ENCODE measurements around the gene ATP6V1B1.

Gene ATP6V1B1

GRCh38 chr2:70902067-70902442 is 33.6 kb upstream of the ATP6V1B1 start:
- DNase-seq, result no peak

DNA sequence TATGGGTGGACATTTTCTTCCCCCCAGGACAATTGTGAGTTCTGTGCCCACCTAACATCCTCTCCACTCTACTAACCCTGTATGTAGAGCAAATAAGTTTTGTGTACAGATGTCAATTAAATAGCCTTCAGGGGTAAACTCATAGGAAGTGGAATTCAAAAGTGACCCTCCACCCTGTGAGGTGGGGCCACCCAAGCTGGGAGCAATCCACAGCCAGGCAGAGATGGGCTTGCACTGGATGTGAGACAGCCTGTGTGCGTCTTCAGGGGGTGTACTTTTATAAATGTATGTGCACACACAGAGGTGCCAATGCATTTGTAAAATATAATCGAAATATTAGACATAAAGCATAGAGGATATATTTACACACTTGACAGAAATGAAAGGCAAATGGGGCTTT is 33.1 kb upstream of the ATP6V1B1 start:
- DNase-seq, result no peak

DNA sequence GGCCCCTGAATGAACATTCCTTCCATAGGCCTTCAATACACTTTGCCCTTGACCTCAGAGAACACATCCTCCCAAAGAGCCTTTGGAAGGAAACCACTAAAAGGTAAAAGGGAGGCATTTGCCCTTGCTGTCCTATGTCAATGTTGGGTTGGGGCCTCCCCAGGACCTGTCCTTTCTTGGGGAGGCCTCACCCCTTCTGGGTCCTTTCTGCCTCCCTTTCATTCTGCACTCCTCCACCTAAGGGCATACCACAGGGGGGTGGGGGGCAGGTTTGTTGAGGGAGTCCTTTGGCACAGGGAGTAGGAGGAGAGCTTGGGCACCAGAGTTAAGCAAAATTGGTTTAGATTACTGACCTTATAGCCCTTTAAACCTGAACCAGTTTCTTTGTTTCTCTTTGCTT is 32.5 kb upstream of the ATP6V1B1 start:
- DNase-seq, result no peak

GRCh38 chr2:70903641-70904340 is 31.9 kb upstream of the ATP6V1B1 start:
- DNase-seq, result no peak

- no peak for DNase-seq
These were observed 31.1 kb upstream of the ATP6V1B1 start for GRCh38 chr2:70904371-70905216.

DNA sequence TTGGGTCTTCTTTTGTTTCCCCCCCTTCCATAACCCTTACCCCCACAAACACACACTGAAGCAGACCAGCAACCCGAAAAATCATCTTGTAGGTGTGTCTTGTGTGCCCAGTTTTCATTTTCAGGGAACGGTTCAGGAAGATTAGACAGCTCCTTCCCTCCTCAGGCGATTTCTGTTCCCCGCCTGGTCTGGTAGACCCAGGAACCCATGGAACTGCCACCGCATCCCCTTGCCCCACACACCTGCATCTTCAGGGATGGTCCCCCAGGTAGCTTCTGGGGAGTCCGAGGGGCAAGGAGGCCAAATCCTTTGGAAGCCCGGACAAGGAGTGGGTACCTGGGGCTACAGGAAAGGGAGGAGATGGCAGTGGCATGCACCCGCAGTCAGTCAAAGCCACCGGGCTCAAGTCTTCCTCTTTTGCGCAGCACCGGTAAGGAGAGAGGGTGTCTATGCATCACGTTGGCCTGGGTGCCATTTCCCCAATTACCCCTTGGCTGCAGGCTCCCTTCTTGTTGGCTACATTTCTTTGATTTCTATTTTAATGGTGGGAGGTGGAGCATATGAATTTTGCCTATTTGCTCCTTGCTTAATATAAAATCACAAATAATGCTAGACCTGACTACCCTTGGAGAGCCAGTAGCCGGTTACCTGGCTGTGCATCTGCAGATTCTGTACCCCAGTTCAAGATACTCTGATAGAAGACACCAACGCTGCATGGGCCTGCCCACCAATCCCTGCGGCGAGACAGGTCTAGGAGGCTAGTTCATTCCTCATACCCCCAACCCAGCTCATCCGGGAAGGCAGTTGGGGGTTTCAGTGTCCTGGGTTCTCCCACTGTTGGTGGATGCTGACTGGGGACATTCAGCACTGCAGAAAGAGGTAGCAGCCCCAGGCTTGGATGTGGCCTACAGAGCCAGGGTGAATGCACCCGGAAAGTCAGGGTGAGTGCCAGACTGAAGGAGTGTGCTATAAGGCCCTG is 30.0 kb upstream of the ATP6V1B1 start:
- DNase-seq, result no peak

DNA sequence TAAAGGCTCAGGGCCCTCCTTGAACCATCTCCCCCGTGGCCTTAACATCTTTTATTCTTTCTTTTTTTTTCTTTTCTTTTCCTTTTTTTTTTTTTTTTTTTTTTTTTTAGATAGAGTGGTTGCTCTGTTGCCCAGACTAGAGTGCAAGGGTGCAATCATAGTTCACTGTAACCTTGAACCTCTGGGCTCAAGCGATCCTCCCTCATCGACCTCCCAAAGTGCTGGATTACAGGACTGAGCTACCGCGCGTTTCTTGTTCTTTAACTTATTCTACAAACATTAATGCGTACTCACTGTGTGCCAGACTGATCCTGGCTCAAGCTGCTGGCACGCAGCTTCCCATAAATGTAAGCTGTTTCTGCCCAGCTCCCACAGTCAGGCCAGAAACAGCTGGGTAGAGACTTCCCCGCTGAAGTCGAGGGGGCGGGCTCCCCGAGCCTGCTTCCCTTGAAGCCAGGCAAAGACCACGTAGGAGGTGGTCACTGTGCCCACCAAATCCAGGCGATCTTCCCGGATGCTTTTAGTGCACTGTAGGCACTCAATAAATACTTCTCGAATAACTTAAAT is 29.2 kb upstream of the ATP6V1B1 start:
- no peak for DNase-seq

DNA sequence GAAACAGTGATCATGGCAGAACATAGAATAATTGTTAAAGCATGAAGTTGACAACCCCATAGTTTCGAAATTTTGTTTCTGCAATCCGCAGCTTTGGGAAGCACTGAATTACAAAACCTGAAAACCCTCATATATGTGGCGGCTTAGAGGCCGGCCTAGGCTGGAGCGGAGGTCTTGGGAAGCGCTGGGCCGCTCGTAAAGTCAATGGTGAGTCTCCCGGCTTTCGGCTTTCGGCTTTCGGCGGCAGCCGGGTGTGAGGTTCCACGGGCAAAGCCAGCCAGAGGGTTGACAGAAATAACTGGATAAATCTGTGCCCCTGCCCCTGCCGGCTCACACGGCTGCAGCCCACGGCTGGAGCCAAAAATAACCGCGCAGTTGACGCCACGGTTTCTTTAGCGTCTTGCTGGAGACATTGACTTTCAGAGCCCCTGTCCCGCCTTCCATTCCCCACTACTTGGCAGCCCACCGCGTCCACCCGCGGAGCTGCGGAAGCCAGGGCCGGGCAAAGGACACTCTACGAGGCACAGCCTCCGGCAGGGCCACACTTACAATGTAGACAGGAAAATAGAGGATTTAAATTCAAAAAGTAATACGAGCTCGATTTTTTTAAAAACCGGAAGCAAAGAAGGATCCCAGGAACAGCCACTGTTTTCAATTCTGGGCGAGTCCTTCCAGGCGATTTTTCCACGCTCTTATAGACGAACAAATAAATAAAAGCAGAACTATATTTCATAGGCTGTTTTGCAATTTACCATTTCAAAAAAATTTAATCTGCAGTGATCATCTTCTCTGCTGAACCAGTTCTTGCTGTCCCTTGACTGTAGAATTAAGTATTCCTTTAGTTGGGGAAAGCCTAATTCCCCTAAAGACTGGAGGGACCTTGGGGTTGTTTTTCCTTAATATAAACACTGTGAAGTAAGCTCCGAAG is 28.3 kb upstream of the ATP6V1B1 start:
- no peak for DNase-seq

DNA sequence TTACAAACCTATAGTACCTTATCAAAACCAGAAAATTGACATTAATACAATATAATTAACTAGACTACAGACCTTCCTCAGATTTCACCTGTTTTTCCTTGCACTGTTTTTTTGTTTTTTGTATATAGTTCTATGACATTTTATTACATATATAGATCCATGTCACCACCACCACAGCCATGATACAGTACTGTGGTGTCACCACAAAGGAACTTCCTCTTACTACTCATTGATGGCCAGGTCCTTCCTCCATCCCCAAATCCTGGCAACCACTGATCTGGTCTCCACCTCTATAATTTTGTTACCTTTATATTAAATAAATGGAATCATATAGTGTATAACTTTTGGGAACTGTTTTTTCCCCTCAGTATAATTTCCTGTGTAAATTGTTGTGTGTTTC is 19.4 kb upstream of the ATP6V1B1 start:
- DNase-seq, result no peak

DNA sequence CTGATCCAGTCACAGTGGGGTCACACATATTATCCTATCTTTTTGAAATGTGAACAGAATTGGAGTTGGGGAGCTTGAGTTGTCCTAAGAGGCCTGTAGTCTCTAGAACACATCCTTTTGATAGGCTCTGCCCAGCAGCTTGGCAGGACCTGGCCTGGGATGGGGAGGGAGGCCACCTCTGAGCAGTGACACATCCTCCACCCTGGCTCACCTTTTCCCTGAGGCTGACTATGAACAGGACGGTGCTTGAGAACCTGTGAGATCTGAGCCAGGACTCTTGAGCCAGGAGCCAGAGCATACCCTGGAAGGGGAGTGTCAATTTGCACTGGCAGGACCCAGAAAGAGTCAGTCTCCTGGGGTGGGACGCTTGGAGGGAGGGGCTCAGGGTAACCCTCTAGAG is 17.7 kb upstream of the ATP6V1B1 start:
- no peak for DNase-seq

GRCh38 chr2:70919672-70920366 is 15.9 kb upstream of the ATP6V1B1 start:
- DNase-seq, result peak in 1 of 2 experiments; percentile 73

GRCh38 chr2:70920367-70920715 is 15.4 kb upstream of the ATP6V1B1 start:
- no peak for DNase-seq

DNA sequence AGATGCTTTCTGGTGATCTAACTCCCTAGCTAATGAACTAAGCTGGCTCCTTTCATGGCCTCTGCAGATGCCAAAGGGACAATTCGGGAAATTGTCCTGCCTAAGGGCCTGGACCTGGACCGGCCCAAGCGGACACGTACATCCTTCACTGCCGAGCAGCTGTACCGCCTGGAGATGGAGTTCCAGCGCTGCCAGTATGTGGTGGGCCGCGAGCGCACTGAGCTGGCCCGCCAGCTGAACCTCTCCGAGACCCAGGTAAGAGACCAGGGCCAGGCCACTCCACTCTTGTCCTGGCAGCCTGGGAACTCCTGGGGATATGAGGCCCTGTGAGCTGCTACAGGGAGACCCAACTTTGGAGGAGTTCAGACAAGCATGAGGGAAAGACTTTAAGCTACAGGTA is 14.7 kb upstream of the ATP6V1B1 start:
- DNase-seq, result no peak

- DNase-seq, result no peak
These were observed 13.9 kb upstream of the ATP6V1B1 start for GRCh38 chr2:70921839-70922234.

GRCh38 chr2:70922235-70923234 is 13.2 kb upstream of the ATP6V1B1 start:
- no peak for DNase-seq

GRCh38 chr2:70923378-70924015 is 12.2 kb upstream of the ATP6V1B1 start:
- DNase-seq, result no peak

DNA sequence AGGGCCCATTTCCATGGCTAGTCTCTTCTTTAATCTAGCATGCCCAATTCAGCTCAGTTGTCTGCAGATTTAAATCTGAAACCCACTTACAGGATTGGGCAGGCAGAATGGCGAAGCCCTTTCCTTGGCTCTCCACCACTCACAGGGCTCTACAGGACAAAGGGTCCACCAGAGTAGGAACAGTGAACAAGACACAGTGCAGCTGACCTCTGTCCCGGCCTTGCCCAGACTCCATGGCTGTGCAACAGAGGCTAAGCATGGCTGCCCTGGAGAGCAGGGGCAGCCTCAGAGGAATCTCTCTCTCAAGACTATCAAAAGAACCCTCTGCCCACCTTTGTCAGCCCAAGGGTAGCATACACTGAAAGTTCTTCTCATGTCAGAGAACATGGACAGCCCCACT is 9.7 kb upstream of the ATP6V1B1 start:
- no peak for DNase-seq

GRCh38 chr2:70927138-70927537 is 8.6 kb upstream of the ATP6V1B1 start:
- DNase-seq, result no peak

- no peak for DNase-seq
These were observed 8.1 kb upstream of the ATP6V1B1 start for GRCh38 chr2:70927641-70928040.

Data from NCI-H446 (cell line).